ENCODE measurements around the gene ABT1.

Gene ABT1

GRCh38 chr6:26607434-26608230 lies 10.9 kb downstream of the ABT1 start:
- peak; percentile 70 for DNase-seq

GRCh38 chr6:26609463-26609862 lies 12.7 kb downstream of the ABT1 start:
- DNase-seq, result no peak

GRCh38 chr6:26611599-26611998 lies 14.8 kb downstream of the ABT1 start:
- no peak for DNase-seq

- no peak for DNase-seq
These were observed 16.4 kb downstream of the ABT1 start for GRCh38 chr6:26613201-26613600.

- DNase-seq, result no peak
These were observed 17.2 kb downstream of the ABT1 start for GRCh38 chr6:26613689-26614683.

- no peak for DNase-seq
These were observed 26.6 kb downstream of the ABT1 start for GRCh38 chr6:26623339-26623859.

GRCh38 chr6:26624557-26624956 lies 27.8 kb downstream of the ABT1 start:
- DNase-seq, result no peak

GRCh38 chr6:26627843-26628242 lies 31.1 kb downstream of the ABT1 start:
- no peak for DNase-seq

- no peak for DNase-seq
These were observed 32.6 kb downstream of the ABT1 start for GRCh38 chr6:26629359-26629758.

GRCh38 chr6:26640806-26641205 lies 44.1 kb downstream of the ABT1 start:
- DNase-seq, result no peak

- no peak for DNase-seq
These were observed 49.3 kb downstream of the ABT1 start for GRCh38 chr6:26646074-26646473.
